Urothelium cell line (cell line): ENCODE results near the gene DNAJB6.
"Not testable (repeated sequence)": the region's sequence is repeated elsewhere in the genome, so short reads cannot be mapped to it uniquely, and the experiment has no call there.

ENCODE experiments used
- DNase-seq: peaks from one replicate; pipeline ENCODE4 v3.0.0; 2011; ENCODE audit warnings: low spot score, mixed read lengths
- FAIRE-seq: peaks from 2 replicates; lab custom pipeline; 2011; peaks lifted over from hg19 to GRCh38; lab: Jason Lieb, UNC

DNAJB6 gene

GRCh38 chr7:157438121-157439025 lies 101.6 kb downstream of the DNAJB6 start:
- no peak for DNase-seq
- FAIRE-seq = no peak

GRCh38 chr7:157439149-157439548 lies 102.3 kb downstream of the DNAJB6 start:
- DNase-seq (no peak), FAIRE-seq (no peak)

- DNase-seq = no peak
- FAIRE-seq = no peak
Measured at GRCh38 chr7:157439761-157440160, 103.0 kb downstream of the DNAJB6 start.

- FAIRE-seq = no peak
- no peak for DNase-seq
Measured at GRCh38 chr7:157440346-157441022, 103.7 kb downstream of the DNAJB6 start.

GRCh38 chr7:157441023-157441399 lies 104.2 kb downstream of the DNAJB6 start:
- no peak for FAIRE-seq
- no peak for DNase-seq

- FAIRE-seq (no peak), DNase-seq (no peak)
Measured at GRCh38 chr7:157442456-157442855, 105.7 kb downstream of the DNAJB6 start.

- DNase-seq (no peak), FAIRE-seq (no peak)
Measured at GRCh38 chr7:157442993-157443831, 106.4 kb downstream of the DNAJB6 start.

- FAIRE-seq = no peak
- no peak for DNase-seq
Measured at GRCh38 chr7:157444011-157444842, 107.4 kb downstream of the DNAJB6 start.

- no peak for FAIRE-seq
Measured at GRCh38 chr7:157444843-157445135, 108.0 kb downstream of the DNAJB6 start.

GRCh38 chr7:157445246-157445955 lies 108.6 kb downstream of the DNAJB6 start:
- FAIRE-seq (no peak), DNase-seq (no peak)

More at GRCh38 chr7:157444843-157445135, 108.0 kb downstream of the DNAJB6 start:
- no peak for DNase-seq

GRCh38 chr7:157445956-157446295 lies 109.1 kb downstream of the DNAJB6 start:
- DNase-seq = no peak
- no peak for FAIRE-seq

GRCh38 chr7:157446322-157446721 lies 109.5 kb downstream of the DNAJB6 start:
- DNase-seq (no peak), FAIRE-seq (no peak)

- FAIRE-seq, DNase-seq: not testable (repeated sequence)
Measured at GRCh38 chr7:157454003-157454402, 117.2 kb downstream of the DNAJB6 start.

GRCh38 chr7:157457355-157458253 lies 120.8 kb downstream of the DNAJB6 start:
- no peak for FAIRE-seq
- DNase-seq = no peak

GRCh38 chr7:157458254-157458633 lies 121.4 kb downstream of the DNAJB6 start:
- FAIRE-seq (no peak), DNase-seq (no peak)

GRCh38 chr7:157459966-157460365 lies 123.2 kb downstream of the DNAJB6 start:
- FAIRE-seq = no peak

GRCh38 chr7:157460721-157461120 lies 123.9 kb downstream of the DNAJB6 start:
- FAIRE-seq (no peak), DNase-seq (no peak)

More at GRCh38 chr7:157459966-157460365, 123.2 kb downstream of the DNAJB6 start:
- no peak for DNase-seq

- FAIRE-seq (no peak), DNase-seq (no peak)
Measured at GRCh38 chr7:157461573-157462418, 125.0 kb downstream of the DNAJB6 start.
